Measurements from ENCODE around the gene MLLT10.

The MLLT10 gene

DNA sequence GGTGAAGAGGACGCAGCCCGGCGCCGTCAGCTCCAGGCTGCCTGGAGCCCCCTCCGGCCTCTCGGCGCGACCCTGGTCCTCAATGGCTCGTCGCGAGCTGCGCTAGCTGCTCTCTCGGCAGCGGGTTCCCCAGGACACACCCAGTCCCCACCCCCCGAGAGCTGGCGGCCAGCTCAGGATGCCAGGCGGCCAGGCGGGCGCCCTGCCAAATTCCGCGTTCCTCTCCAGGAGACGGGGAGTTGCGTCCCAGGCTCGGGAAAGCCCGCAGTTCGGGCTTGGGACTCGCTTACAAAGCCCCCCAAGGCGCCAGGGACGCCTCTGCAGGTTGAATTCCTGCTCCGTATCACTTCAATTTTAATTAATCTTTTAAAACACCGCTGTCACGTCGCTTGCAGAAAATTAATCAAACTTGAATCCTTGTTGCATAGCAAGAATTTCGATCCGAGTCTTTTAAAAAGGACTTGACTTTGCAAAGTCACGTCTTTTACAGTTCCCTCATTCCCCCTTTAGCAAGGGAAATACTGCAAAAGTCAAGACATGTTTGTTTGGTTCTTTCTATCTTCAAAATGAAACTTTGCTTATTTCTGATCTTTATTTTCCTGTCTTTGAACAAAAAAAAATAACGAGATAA is 36.7 kb upstream of the MLLT10 start:
- peaks cover 69% of the 10 kb centered on the region for H3K27me3 Mint-ChIP-seq
- peak overlapping the region; percentile 74 for H3K4me3 Mint-ChIP-seq
- DNase-seq (peak; percentile 36), ATAC-seq (peak; percentile 10)
- H3K9me3 Mint-ChIP-seq: no peaks in the 10 kb centered on the region
- no peak overlapping the region for H3K27ac Mint-ChIP-seq
- peaks cover 15% of the 10 kb centered on the region for H3K4me1 Mint-ChIP-seq
- H3K36me3 Mint-ChIP-seq (ENCODE audit: low read depth): no peaks in the 10 kb centered on the region

DNA sequence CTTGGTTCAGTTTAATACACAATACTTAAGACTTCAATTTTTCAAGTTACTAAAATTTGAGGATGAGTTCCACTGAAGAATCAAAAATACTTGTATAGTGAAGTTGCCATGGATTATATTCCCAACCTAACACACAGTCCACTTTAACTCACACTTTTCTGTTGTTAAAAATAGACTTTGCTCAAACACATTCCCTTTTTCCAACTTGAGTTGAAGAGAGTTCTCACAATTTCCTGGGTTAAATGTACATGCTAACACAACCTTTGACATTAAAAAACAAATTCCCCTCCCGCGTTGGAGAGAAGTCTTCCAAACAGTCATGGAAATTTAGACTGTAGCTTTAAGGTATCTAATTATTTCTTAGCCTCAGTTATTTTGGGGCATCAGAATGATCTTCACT is 35.7 kb upstream of the MLLT10 start:
- peaks cover 15% of the 10 kb centered on the region for H3K4me1 Mint-ChIP-seq
- H3K4me3 Mint-ChIP-seq: no peak overlapping the region
- peaks cover 72% of the 10 kb centered on the region for H3K27me3 Mint-ChIP-seq
- H3K27ac Mint-ChIP-seq: no peak overlapping the region
- ATAC-seq: no peak
- no peak for DNase-seq
- no peaks in the 10 kb centered on the region for H3K36me3 Mint-ChIP-seq (ENCODE audit: low read depth)
- H3K9me3 Mint-ChIP-seq: no peaks in the 10 kb centered on the region

DNA sequence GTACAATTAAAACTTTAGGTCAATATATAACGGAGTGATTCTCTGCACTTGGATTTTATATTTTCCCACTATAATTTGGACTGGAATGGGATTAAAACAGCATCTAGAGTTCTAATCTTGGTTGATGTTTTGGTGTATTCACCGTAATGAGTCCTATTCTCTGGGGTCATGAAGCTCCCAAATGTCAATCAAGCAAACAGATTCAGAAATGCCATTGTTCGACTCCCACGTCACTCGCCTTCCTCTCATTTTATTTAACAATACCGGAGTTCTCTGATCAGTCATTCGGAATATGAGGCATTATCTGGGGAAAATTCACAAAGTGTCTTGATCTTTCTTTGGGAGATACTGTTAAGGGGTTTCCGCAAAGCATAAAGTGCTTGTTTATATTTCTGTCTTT is 35.0 kb upstream of the MLLT10 start:
- no peaks in the 10 kb centered on the region for H3K36me3 Mint-ChIP-seq (ENCODE audit: low read depth)
- no peak for ATAC-seq
- peaks cover 73% of the 10 kb centered on the region for H3K27me3 Mint-ChIP-seq
- H3K4me1 Mint-ChIP-seq: peaks cover 14% of the 10 kb centered on the region
- no peak overlapping the region for H3K27ac Mint-ChIP-seq
- no peak overlapping the region for H3K4me3 Mint-ChIP-seq
- no peak for DNase-seq
- H3K9me3 Mint-ChIP-seq: no peaks in the 10 kb centered on the region

DNA sequence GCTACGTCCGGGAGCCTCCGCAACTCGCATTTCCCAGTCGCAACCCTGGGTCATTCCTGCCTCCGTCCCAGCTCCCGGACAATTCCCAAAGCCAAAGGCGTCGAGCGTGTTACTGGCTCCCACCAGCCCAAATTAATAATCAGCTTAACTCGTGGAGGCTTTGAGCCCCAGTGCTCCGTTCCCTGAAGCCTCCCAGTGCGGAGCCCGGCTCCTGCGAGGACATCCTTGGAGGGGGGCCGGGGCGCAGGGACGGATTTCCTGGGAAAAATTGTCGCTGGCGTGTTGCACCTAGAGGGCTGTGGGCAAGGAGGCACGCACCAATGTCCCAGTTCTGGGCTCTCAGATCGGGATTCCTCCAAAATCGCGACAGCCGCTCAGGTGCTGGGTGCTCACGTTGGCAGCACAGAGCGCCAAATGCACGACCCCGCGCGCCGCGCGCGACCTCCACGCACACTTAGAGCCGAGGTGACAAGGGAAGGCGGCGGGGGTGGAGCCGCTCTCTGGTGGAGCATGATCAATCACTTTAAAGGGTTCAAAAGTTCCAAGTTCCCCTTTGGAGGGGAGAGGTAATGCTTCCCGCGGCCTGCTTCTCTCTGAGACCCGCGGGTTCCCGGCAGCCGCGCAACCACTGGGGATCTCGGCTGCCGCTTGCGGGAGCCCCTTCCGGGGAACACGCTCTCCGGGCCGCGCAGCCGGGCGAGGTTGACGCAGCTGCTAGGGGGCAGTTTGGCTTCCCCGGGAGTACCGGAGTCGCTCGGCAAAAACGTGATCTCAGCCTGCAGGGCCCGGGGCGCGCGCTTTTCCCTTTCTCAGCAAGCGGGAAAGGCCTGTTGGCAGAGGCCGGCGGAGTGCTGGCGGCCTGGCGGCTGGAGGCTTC is 34.1 kb upstream of the MLLT10 start:
- Mint-ChIP-seq H3K36me3 (ENCODE audit: low read depth) (no peaks in the 10 kb centered on the region), H3K4me1 (peaks cover 10% of the 10 kb centered on the region), H3K27me3 (peaks cover 72% of the 10 kb centered on the region), H3K9me3 (no peaks in the 10 kb centered on the region), H3K27ac (no peak overlapping the region), H3K4me3 (peak overlapping the region; percentile 6)
- DNase-seq (peak; percentile 19), ATAC-seq (no peak)

DNA sequence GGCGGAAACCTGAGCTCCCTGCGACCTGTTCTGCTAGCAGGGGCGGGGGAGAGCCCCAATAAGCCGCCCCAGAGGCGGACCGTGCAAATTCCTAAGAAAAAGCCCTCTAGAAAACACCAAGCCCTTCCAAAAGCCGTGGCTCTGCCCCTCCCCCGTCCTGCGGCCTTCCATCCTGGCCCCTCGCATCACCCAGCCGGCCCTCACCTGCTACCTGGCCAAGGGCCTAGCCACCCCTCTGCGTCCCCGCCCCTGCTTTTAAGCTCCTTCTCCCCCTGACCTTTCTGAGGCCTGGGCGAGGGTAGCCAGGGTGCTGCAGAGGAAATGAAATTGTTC is 33.5 kb upstream of the MLLT10 start:
- H3K36me3 Mint-ChIP-seq (ENCODE audit: low read depth): no peaks in the 10 kb centered on the region
- H3K27ac Mint-ChIP-seq: no peak overlapping the region
- H3K27me3 Mint-ChIP-seq: peaks cover 67% of the 10 kb centered on the region
- H3K4me3 Mint-ChIP-seq: no peak overlapping the region
- peaks cover 5% of the 10 kb centered on the region for H3K4me1 Mint-ChIP-seq
- ATAC-seq: no peak
- no peak for DNase-seq
- no peaks in the 10 kb centered on the region for H3K9me3 Mint-ChIP-seq

DNA sequence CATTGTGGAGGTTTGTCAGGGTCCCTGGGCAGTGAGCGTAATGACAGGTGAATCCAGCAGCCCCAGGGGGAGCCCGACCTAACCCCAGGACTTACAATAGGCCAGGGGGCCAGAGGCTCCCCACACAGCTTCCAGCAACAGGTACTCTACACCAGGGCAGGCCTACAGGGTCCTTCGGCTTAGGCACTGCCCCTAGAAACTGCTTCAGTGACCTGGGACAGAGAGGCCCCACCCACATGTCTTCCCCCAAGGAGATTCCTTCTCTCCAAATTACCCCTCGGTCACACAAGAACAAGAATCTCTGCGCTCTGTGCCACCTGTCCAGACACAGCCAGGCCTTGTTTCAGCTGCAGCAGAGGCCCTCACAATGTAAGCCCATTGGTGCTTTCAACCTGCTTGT is 32.9 kb upstream of the MLLT10 start:
- DNase-seq (no peak), ATAC-seq (no peak)
- no peaks in the 10 kb centered on the region for H3K36me3 Mint-ChIP-seq (ENCODE audit: low read depth)
- no peak overlapping the region for H3K27ac Mint-ChIP-seq
- H3K4me1 Mint-ChIP-seq: peaks cover 5% of the 10 kb centered on the region
- H3K9me3 Mint-ChIP-seq: no peaks in the 10 kb centered on the region
- no peak overlapping the region for H3K4me3 Mint-ChIP-seq
- H3K27me3 Mint-ChIP-seq: peaks cover 70% of the 10 kb centered on the region

DNA sequence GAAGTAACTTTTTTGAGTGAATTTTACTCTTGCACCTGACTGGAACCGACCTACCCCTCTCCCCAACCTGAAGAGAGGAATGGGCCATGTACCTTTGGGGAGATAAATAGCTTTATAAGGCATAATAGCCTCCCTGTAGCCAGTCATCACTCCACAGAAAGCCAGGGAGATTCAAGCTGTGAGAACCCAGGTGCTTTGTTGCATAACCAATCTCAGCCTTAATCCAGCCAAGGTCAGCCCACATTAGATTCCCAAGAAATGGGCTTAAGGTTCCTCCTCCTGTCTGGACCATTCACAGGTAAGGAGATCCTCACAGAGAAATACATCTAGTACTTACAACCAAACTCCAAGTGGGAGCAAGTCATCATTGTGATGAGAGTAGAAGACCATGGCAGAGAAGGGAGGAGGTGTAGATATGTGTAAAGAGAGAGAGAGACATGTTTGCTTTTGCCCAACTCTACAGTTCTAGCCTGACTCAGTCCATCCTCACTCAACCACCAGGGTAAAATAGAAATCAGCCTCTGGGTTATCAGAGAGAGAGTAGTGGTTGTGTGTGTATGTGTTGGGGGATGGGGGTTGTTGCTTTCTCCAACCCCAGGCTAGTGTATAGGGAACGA is 32.2 kb upstream of the MLLT10 start:
- ATAC-seq: no peak
- Mint-ChIP-seq H3K4me3 (no peak overlapping the region), H3K27ac (no peak overlapping the region), H3K9me3 (no peaks in the 10 kb centered on the region), H3K27me3 (peaks cover 77% of the 10 kb centered on the region), H3K36me3 (ENCODE audit: low read depth) (no peaks in the 10 kb centered on the region), H3K4me1 (peaks cover 5% of the 10 kb centered on the region)
- no peak for DNase-seq

DNA sequence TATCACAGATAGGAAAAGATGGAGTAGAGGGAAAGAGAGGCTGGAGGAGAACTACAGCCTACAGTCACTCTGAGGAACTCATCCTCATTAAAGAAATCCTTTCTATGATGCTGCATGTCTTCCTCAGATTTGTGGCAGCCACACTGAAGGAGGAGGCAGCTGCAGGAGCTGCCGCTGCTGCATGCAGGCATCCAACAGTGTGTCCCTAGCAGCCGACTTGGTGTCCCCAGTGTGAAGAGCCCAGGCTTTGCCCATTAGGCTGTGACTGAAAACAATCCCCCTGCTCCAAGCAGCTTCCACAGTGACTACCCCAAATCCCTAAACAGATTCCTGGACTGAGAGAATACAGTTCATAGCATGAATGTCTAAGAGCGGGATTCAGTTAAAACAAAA is 31.7 kb upstream of the MLLT10 start:
- no peaks in the 10 kb centered on the region for H3K36me3 Mint-ChIP-seq (ENCODE audit: low read depth)
- no peak for ATAC-seq
- H3K27me3 Mint-ChIP-seq: peaks cover 77% of the 10 kb centered on the region

DNA sequence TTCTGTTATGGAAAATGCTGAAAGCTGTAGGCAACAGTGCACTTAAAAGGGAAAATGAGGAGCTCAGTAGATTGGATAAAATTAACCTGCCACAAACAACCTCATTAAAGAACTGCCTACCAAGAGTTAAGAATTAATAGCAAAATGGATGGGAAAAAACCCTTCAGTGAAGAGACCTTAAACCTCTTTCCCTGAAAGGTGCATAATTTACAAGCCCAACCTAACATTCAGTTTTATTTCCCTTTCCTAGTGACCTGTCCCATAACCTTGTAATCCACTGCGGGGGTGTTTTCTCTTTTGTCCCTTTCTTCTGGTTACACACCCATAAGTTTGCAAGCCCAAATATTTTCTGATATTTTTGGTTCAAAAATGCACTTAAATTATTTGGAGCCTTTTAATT is 30.5 kb upstream of the MLLT10 start:
- H3K4me1 Mint-ChIP-seq: no peaks in the 10 kb centered on the region
- no peak overlapping the region for H3K4me3 Mint-ChIP-seq
- no peak for DNase-seq
- H3K9me3 Mint-ChIP-seq: no peaks in the 10 kb centered on the region
- peaks cover 73% of the 10 kb centered on the region for H3K27me3 Mint-ChIP-seq
- ATAC-seq: no peak
- no peaks in the 10 kb centered on the region for H3K36me3 Mint-ChIP-seq (ENCODE audit: low read depth)
- H3K27ac Mint-ChIP-seq: no peak overlapping the region

More for the DNA sequence above, 31.7 kb upstream of the MLLT10 start:
- peaks cover 3% of the 10 kb centered on the region for H3K4me1 Mint-ChIP-seq
- no peak overlapping the region for H3K27ac Mint-ChIP-seq
- DNase-seq: no peak
- no peak overlapping the region for H3K4me3 Mint-ChIP-seq
- no peaks in the 10 kb centered on the region for H3K9me3 Mint-ChIP-seq

DNA sequence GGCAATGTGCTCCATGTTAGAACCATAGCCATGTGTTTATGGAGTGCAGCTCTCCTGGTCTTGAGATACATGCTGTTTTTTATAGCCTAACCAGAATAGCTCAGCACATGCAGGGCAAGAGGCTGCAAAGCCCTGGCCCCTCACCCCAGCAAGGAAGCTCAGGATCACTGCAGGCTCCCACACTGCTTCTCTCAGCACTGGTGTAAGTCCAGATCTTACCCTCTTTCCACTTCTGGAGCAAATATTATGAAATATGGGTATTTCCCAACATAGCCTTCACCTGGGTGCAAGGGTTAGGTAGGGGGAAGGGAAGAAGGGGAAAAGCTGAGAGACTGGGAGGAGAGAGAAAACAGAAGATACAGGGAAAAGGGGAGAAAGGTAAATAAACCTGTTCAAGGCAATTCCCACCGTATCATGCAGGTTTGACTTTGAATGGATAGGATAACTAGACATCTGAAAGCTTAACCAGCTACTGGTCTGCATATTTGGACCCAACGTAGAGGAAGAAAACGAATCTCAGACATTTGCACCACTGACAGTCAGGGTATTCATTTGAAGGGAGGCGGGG is 28.2 kb upstream of the MLLT10 start:
- DNase-seq (no peak), ATAC-seq (no peak)
- no peaks in the 10 kb centered on the region for H3K9me3 Mint-ChIP-seq
- H3K36me3 Mint-ChIP-seq (ENCODE audit: low read depth): no peaks in the 10 kb centered on the region
- no peaks in the 10 kb centered on the region for H3K4me1 Mint-ChIP-seq
- no peak overlapping the region for H3K27ac Mint-ChIP-seq
- no peak overlapping the region for H3K4me3 Mint-ChIP-seq
- H3K27me3 Mint-ChIP-seq: peaks cover 60% of the 10 kb centered on the region

DNA sequence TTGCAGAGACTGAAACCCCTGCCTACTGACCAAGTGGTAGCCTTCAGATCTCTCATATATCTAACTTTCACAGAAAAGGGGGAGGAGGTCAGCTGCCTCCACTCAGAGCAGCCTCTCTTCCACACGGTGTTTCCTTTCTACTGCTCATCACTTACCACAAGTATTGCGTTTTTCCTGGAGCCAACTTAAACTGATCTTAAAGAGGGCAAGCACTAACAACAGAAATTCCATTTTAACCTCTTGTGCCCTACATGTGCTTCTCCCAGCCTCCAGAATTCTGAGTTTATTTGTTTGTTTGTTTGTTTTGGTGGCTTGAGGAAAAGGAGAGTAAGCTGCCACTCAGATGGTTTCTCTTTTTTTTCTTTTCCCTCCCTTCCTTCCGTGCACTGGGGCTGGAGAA is 27.7 kb upstream of the MLLT10 start:
- DNase-seq: no peak
- no peak overlapping the region for H3K4me3 Mint-ChIP-seq
- no peaks in the 10 kb centered on the region for H3K4me1 Mint-ChIP-seq
- peaks cover 57% of the 10 kb centered on the region for H3K27me3 Mint-ChIP-seq
- no peak overlapping the region for H3K27ac Mint-ChIP-seq
- H3K36me3 Mint-ChIP-seq (ENCODE audit: low read depth): no peaks in the 10 kb centered on the region
- H3K9me3 Mint-ChIP-seq: no peaks in the 10 kb centered on the region
- ATAC-seq: no peak

DNA sequence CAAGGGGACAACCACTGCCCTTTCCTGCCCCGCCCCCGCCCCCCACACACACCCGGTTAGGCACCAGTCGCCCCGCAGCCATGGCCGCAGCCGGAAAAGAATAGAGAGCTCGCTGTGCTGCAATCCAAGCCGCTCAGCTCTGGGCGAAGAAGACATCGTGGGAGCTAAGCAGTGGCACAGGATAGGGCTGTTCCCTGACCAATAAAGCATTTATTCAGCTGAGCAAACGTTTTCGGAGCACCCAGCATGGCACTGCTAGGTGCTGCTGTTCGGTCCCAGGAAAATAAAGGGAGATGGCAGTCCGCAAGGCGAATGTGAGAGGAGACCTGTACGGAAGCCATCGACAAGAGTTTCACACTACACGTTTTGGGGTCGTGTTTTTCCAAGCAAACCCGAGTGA is 26.9 kb upstream of the MLLT10 start:
- H3K9me3 Mint-ChIP-seq: no peaks in the 10 kb centered on the region
- no peak for ATAC-seq

DNA sequence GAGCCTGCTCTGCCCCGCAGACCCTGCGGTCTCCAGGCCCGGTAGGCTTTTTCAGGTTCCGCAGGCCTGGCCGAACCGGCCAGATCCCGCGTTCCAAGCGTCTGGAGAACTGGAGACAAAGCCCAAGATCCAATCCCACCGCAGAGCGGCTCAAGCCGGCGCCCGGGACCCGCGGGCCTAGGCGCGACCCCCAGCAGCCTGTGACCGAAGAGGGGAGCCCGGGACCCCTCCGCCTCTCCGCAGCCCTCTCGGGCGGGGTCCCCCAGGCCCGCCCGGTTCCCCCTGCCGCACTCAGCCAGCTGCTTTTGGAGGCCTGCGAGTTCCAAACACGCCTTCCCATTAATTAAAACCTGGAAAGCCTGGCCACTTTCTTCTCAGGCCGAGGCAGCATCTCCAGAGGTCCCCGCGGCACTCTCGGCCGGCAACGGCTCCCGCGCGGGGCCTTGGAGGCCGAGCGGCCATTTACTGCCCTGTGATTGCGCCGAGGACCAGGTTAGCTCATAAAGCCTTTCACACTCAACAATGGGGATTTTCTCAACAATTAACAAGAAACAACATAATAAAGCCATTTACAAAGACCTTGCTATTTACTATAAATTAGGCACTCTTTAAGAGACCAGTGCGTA is 25.2 kb upstream of the MLLT10 start:
- H3K4me3 Mint-ChIP-seq: no peak overlapping the region
- H3K27ac Mint-ChIP-seq: no peak overlapping the region
- peaks cover 61% of the 10 kb centered on the region for H3K27me3 Mint-ChIP-seq
- no peaks in the 10 kb centered on the region for H3K9me3 Mint-ChIP-seq
- DNase-seq: no peak
- no peak for ATAC-seq
- no peaks in the 10 kb centered on the region for H3K36me3 Mint-ChIP-seq (ENCODE audit: low read depth)
- no peaks in the 10 kb centered on the region for H3K4me1 Mint-ChIP-seq

More for the DNA sequence above, 26.9 kb upstream of the MLLT10 start:
- no peak for DNase-seq
- no peak overlapping the region for H3K27ac Mint-ChIP-seq
- H3K27me3 Mint-ChIP-seq: peaks cover 60% of the 10 kb centered on the region
- no peak overlapping the region for H3K4me3 Mint-ChIP-seq
- H3K36me3 Mint-ChIP-seq (ENCODE audit: low read depth): no peaks in the 10 kb centered on the region
- H3K4me1 Mint-ChIP-seq: no peaks in the 10 kb centered on the region

DNA sequence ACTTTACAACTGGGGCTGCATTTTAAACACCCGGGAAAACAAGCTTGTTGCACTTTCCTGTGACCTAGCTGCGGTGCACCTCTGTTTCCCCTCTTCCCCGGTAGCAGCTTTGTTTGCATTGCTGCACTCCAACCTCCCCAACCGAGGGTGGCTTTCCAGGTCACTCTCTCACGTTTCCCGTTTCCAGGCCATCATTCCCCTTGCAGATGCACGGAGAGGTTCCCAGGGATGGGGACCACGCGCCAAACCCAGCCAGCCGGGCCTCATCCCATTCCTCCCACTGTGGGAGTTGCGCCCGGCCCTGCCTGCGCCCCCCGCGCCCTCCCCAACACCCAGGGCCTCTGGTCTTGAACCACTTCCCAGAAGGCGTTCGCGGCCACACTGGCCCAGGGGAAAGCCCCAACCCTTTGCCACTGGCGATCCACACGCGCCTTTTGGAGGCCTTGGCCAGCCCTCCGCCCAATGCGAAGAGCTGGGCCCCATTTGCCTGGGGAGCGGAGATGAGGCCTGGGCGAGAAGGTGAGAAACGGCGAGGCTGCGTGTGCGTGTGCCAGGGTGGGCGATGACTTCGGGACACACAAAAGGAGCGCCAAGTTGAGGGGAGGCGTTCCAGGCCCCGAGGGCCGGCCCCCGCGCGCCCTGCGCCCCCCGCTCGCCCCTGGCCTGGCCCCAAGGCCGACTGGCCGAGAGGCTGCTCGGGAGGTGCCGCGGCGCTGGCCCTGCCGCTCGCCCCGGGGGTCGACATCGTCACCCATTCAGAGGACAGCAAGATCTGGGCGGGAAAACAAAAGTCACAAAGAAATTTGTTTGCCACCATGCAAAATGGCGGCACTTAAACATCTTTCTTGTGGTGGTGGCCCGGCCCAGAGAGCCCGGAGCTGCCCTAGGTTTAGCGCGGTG is 24.4 kb upstream of the MLLT10 start:
- ATAC-seq: no peak
- no peaks in the 10 kb centered on the region for H3K4me1 Mint-ChIP-seq

More for the DNA sequence above, 24.4 kb upstream of the MLLT10 start:
- Mint-ChIP-seq H3K36me3 (ENCODE audit: low read depth) (no peaks in the 10 kb centered on the region), H3K4me3 (no peak overlapping the region), H3K27ac (no peak overlapping the region), H3K9me3 (no peaks in the 10 kb centered on the region), H3K27me3 (peaks cover 64% of the 10 kb centered on the region)
- no peak for DNase-seq

Data from activated naive CD8-positive, alpha-beta T cell treated with anti-CD3 and anti-CD28 coated beads, Interleukin-2, amount 50 U/mL, for 24 hours (primary cell).